GM18868 (cell line): ENCODE results near the gene CHST1.

ENCODE experiments used
- ATAC-seq: cut with Tn5 transposase; IDR thresholded peaks from one replicate; pipeline ENCODE4 v1.9.1; 2021; ENCODE audit warnings: mild to moderate bottlenecking, moderate library complexity; ENCODE audit not compliant: unreplicated experiment

Gene CHST1

GRCh38 chr11:45661439-45662055 lies 3.9 kb downstream of the CHST1 start:
- no peak for ATAC-seq

GRCh38 chr11:45660729-45661438 lies 4.5 kb downstream of the CHST1 start:
- no peak for ATAC-seq

GRCh38 chr11:45659818-45660160 lies 5.6 kb downstream of the CHST1 start:
- ATAC-seq, result no peak

- no peak for ATAC-seq
Observed at GRCh38 chr11:45659031-45659817, 6.2 kb downstream of the CHST1 start.

GRCh38 chr11:45658292-45658991 lies 7.0 kb downstream of the CHST1 start:
- ATAC-seq, result no peak

GRCh38 chr11:45657496-45658260 lies 7.7 kb downstream of the CHST1 start:
- no peak for ATAC-seq

GRCh38 chr11:45655831-45656230 lies 9.6 kb downstream of the CHST1 start:
- ATAC-seq, result no peak

GRCh38 chr11:45655347-45655756 lies 10.1 kb downstream of the CHST1 start:
- ATAC-seq, result peak; percentile 75

GRCh38 chr11:45655012-45655283 lies 10.5 kb downstream of the CHST1 start:
- ATAC-seq, result peak; percentile 19

GRCh38 chr11:45654231-45655011 lies 11.0 kb downstream of the CHST1 start:
- no peak for ATAC-seq

- ATAC-seq, result no peak
Observed at GRCh38 chr11:45653277-45653676, 12.1 kb downstream of the CHST1 start.

- no peak for ATAC-seq
Observed at GRCh38 chr11:45652781-45653180, 12.6 kb downstream of the CHST1 start.

GRCh38 chr11:45651841-45652749 lies 13.3 kb downstream of the CHST1 start:
- no peak for ATAC-seq

- no peak for ATAC-seq
Observed at GRCh38 chr11:45651156-45651555, 14.3 kb downstream of the CHST1 start.

- no peak for ATAC-seq
Observed at GRCh38 chr11:45650166-45651095, 15.0 kb downstream of the CHST1 start.

GRCh38 chr11:45649544-45650165 lies 15.8 kb downstream of the CHST1 start:
- no peak for ATAC-seq

- ATAC-seq, result no peak
Observed at GRCh38 chr11:45648931-45649330, 16.5 kb downstream of the CHST1 start.

GRCh38 chr11:45647786-45648185 lies 17.6 kb downstream of the CHST1 start:
- ATAC-seq, result no peak
